ENCODE data around the gene CCDC120. TPM values are rescaled to one million over a fixed set of nuclear protein-coding genes. Genes with fewer than 3 reads are reported as not detected.

Gene CCDC120, protein sequence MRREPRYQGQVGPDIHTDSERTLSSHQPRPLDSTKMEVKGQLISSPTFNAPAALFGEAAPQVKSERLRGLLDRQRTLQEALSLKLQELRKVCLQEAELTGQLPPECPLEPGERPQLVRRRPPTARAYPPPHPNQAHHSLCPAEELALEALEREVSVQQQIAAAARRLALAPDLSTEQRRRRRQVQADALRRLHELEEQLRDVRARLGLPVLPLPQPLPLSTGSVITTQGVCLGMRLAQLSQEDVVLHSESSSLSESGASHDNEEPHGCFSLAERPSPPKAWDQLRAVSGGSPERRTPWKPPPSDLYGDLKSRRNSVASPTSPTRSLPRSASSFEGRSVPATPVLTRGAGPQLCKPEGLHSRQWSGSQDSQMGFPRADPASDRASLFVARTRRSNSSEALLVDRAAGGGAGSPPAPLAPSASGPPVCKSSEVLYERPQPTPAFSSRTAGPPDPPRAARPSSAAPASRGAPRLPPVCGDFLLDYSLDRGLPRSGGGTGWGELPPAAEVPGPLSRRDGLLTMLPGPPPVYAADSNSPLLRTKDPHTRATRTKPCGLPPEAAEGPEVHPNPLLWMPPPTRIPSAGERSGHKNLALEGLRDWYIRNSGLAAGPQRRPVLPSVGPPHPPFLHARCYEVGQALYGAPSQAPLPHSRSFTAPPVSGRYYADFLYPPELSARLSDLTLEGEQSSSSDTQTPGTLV
- total RNA-seq, result 0.39 and 1.6 TPM in 2 replicates

DNA sequence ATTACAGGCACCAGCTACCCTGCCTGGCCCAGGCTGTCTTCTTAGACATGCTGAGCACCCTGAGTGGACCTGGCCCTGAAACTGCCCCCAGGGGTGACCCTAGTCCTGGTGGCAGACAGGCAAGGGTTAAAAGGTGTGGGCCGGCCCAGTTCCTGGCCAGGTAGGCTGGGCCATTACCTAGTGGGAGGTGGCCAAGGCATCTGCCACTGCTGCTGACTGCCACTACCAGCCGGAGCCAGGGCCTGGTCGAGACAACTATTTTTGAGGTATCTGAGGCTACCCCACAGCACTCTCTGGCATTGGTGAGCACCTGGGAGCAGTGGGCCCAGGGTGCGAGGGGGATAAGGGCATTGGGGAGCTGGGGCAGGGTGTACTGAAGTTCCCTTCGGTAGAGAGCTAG, at the start of gene CCDC120:
Gene CCDC120 (plus strand): TSS at position 206 of the 400 bp plus-strand sequence. CDS start 3,043 bp downstream, outside the sequence.
- DNase-seq (ENCODE audit: low read depth in 2 of 2), result no peak

DNA sequence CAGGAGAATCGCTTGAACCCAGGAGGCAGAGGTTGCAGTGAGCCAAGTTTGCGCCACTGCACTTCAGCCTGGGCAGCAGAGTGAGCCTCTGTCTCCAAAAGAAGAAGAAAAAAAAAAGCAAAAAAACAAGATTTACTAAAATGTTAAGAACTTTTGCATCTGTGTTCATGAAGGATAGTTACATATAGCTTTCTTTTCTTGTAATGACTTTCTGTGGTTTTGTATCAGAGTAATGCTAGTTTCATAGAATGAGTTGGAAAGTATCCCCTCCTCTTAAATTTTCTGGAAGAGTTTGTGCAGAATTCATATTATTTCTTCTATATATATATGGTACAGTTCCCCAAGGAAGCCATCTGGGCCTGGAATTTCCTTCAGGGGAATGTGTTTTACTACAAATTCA, 39.7 kb upstream of the CCDC120 start:
- DNase-seq (ENCODE audit: low read depth in 2 of 2), result no peak

DNA sequence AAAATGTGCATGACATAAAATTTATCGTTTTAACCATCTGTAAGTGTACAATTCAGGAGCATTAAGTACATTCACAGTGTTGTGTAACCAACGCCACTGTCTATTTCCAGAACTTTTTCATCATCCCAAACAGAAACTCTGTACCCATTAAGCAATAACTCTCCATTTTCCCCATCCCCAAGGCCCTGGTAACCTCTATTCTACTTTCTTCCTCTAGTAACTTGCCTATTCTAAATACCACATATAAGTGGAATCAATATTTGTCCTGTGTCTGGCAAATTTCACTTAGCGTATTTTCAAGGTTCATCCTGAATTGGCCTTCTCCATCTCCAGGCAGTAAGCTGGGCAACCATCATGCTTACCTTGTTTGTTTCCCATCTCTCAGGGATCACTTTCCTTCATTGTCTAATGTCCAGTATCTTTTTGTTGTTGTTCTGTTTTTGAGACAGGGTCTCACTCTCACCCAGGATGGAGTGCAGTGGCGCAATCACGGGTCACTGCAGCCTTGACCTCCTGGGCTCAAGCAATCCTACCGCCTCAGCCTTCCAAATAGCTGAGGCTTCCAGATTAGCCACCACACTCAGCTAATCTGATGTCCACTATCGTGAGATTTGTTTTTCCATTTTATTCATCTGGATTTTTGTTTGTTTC, 39.1 kb upstream of the CCDC120 start:
- no peak for DNase-seq (ENCODE audit: low read depth in 2 of 2)

DNA sequence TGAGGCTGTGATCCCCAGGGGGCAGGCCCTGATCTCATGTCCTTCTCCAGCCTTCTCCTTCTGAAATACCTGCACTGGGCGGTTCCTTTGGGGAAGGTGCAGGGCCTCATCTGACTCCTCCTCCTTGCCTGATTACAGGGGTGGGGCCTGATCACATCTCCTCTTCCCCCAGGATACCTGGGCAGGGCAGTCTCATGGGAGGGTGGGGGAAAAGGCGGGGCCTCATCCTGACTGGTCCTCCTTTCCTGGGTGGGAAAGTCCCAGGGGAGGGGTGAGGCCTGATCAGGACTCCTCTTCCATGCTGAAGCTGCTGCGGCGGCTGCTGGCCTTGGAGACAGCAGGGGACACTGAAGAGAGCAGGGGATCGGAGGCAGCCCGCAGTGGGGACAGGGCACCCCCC, 28.9 kb upstream of the CCDC120 start:
- DNase-seq (ENCODE audit: low read depth in 2 of 2), result no peak

DNA sequence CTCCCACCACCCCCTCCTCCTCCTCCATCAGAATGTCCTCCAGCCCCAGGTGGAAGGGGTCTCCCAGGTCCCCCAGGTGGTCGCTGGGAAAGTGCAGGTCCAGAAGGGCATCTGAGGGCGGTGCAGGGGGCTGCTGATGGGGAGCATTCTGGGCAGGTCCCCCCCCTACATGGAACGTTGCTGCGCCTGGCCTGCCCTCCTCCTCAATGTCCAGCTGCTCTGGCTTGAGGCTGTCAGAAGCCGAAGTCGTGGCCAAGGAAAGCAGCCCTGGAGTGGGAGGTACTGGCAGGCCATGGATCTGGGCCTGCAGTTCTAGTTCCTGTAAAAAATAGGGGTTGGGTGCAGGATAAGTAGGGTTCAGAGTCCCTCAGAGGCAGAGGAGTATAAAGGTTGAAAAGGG, 28.5 kb upstream of the CCDC120 start:
- DNase-seq (ENCODE audit: low read depth in 2 of 2), result no peak

DNA sequence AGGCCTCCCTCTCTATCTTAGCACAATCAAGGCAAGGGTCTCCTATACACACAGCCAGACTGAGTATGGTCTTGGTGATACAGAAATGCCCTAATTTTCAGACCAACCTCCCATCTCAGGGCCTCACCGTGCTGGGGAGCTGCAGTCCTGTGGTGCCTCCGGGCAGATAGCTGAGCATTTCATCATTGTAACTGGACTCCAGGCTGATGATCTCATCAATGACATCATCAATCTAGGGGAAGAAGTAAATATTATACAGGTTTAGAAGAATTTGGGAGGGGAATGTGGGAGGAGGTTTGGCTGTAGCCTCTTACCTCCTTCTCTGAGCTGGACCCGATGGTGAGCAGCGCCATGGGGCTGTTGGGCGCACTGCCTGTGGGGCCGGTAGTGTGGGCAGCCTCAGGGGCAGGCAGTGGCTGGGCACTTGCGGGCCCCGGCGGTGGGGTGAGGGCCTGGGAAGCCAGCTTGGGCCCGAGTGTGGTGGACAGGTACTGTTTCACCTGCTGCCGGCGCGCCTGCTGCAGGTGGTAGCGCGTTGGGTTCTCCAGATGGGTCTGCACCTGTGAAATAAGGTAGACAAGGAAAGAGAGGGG, 20.8 kb upstream of the CCDC120 start:
- DNase-seq (ENCODE audit: low read depth in 2 of 2), result no peak

DNA sequence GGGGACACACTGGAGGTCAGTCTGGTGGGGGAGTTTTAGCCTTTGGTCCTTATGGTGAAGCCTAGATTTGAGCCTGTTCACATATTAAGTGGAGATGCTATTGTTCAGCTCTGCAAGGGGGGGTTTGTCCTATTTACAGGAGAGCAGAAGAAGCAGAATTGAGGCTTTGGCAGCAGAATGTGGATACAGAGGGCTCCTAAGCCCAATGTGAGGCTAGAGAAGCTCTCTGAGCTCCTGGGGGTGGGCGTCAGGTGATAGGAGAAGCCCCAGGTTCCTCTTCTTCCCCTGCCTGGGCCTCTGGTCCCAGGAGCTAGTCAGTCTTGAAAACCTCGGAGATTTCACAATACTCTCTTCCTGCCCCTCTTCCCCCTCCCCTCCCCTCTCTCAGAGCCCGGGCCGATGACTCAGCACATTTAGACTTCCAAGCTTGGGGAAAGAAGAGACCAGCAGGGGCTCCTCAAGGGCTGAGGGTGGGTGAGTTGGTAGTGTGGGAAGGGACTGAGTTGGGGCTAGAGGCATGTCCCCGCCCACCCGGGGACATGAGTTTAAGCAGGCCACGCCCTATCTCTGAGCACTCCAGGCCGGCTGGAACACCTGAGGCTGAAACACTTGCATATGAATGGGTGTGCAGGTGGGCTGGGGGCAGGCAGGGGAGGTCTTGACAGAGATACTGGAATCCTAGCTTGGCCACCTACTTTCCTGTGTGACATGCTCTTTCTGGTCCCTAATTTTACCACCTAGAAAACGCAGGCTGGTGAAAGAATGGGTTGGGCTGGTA, 19.0 kb upstream of the CCDC120 start:
- peak in 1 of 2 donors; percentile 83 for DNase-seq (ENCODE audit: low read depth in 2 of 2)

DNA sequence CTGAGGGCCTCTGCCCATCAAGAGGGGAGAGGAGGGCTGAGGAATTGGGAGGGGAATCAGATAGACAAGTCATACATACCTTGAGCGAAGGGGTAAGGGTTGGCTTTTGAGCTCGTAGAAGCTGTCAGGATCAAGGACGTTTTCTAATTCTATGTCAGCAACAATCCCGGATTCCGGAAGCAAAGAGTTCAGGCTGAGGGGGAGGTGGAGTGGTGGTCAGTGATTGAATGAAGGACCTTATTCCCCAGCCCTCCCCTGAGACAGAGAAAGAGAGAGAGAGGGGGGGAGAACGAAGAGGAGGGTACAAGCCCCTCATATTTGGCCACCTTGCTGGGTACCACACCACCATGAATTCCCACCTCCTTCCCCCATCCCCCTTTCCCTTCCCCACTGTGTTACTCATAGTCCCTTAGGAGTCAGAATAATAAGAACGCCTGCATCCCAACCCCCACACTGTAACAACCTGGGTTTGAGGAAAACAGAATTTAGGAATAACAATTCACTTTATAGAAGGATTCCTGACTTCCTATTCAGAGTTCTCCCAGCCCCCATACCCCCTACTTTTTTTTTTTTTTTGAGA, 18.3 kb upstream of the CCDC120 start:
- peak in 1 of 2 donors; percentile 32 for DNase-seq (ENCODE audit: low read depth in 2 of 2)

DNA sequence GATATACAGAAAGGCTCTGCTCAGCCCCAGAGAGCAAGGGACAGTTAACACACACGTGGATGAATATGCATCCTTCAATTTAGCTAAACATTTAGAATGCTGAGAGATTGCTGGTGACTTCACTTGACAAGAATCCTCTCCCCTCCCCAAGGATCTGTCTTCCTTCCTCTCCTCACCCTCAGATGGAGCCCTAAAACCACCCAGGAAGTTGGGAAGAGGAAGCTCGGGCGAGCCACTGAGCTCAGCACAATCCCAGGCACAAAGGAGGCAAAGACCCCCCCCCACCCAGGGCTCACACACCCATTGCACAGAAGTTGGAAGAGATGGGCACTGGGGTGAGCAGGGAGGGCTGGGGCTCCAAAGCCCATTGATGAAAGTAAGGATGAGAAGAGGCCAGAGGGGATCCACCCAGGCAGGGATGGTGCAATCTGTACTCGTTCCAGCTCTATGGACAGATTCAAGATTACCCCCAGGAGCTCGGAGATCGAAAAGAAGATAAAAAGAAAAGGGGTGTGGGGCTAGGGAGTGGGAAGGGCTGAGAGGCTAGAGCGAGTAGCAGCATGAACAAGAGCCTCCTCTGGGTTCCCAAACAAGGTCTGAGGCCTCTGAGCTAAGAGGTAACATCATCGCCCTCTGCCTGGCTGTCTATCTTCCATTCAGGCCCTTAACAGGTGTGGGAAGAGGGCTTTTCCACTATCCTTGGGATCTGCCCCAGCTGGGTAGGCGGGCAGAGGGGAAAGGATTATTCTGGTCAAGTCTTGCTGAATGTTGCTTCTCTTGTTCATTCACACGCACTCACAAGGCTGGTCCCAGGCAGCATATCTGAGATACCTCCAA, 16.8 kb upstream of the CCDC120 start:
- peak in 1 of 2 donors; percentile 12 for DNase-seq (ENCODE audit: low read depth in 2 of 2)

DNA sequence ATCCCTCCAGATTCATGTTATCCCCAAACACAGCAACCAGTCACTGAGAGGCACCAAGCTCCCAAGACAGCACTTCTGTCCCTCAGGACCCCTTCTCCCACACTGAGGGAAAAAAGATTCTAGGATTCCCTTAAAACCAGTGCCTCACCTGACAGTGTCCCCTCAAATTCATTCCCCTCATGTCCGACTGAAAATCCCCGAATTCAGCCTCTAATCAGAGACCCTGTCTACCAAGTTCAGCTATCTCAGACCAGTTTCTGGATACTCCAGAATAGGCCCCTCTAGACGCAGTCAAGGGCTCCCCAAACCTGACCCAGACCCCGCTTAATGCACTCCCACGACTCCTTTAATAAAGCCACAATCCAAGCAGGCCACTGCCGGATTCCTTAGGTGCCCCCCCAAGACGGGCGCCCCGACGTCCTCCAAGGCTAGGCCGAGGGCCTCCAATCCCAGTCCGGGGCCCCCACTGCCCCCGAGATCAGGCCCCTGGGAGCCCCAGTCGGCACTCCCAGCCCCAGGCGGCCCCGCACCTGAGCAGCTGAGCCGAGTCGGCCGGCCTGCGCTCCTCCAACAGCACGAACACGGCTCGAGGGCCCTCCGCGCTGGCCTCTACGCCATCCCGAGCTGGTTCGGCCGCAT, 16.1 kb upstream of the CCDC120 start:
- peak in 1 of 2 donors; percentile 12 for DNase-seq (ENCODE audit: low read depth in 2 of 2)

DNA sequence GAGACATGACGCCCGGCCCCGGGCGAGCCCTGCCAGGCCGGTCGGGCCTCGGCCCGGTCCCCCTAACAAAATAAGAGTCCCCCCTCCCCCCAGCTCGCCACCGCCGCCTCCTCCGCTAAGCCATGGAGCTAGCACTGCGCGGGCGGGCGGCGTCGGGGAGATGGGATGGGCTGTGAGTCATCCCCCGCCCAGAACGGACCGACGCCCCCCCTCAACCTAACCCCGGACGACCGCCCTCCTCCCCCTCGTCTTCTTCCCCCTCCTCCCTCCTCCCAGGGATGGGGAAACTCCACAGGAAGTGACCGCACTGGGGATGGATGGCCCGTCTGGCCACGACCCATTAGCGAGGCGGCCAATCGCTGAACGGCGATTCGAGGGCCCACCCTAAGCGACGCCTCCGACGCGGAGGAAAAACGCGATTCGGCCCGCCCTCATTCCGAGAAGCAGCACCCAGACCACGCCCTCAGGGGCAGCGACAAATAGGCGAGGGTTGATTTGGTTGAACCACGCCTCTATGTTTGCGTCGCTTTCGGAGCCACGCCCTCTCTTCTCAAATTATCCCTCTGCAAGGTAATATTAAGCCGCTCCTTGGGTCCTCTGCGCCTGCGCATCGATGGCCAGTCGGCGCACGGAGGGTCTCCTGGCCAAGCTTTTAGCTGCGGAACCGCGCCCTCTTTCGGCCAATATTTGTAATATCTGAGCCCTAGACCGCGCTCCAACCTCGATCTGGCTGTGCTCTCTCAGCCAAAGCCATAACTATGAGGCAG, 15.4 kb upstream of the CCDC120 start, which contains the start of gene TFE3:
Gene TFE3 (minus strand): TSS at position 138 of the 767 bp plus-strand sequence. CDS start 131 bp downstream, at position 7.
- DNase-seq (ENCODE audit: low read depth in 2 of 2), result peak; percentile 97 to 98

DNA sequence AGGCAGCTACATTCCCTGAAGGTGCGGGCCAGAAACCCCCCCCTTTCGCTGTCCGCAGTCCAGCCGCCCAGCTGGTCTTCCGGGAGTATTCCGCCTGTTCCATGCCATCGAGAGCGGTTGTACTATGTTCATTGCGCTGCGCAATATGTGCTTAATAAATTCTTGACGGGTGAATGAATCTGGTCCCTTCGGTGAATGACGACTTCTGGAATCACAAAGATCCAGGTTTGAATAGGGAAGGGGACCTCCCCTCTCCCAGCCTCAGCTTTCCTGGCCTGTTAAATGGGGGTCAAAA, 14.9 kb upstream of the CCDC120 start:
- no peak for DNase-seq (ENCODE audit: low read depth in 2 of 2)

DNA sequence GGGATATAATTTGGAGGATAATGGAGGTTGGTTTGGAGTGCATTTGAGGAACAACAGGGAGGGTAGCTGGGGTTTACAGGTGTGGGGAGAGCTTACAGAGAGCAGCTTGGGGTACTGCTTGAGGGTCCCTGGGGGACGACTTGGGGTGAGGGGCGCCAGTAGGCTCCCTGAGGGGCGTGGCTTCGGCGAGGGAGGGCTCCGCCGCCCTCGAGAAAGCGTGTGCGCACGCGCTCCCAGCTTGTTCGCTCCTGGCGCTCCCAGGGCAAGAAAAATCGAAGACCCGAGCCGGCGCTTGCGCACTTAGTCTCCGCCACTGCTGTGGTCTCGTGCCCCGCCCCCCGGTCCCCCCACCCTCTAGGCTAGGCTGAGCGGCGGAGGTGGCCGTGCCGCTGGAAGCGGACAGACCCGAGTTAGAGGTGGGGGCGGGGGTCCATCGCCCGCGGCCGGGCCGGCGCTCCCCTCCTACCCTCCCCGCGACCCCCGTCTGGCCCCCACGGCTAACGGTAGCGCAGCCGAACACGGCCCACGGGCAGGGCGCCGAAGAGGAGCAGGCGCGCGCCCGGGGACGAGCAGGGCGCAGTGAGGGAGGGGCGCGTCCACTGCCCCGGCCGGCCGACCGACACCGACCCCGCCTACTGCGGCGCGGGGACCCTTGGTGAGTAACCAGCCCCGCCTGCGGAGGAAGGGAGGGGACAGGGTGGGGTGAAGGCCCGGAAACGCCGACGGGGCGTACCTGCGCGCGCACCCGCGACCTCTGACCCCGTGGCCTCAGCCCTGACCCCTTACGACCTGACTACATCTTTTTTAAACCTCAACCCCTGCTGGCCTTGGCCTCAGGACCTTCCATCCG, 5.4 kb upstream of the CCDC120 start:
- DNase-seq (ENCODE audit: low read depth in 2 of 2), result peak in 1 of 2 donors; percentile 63

DNA sequence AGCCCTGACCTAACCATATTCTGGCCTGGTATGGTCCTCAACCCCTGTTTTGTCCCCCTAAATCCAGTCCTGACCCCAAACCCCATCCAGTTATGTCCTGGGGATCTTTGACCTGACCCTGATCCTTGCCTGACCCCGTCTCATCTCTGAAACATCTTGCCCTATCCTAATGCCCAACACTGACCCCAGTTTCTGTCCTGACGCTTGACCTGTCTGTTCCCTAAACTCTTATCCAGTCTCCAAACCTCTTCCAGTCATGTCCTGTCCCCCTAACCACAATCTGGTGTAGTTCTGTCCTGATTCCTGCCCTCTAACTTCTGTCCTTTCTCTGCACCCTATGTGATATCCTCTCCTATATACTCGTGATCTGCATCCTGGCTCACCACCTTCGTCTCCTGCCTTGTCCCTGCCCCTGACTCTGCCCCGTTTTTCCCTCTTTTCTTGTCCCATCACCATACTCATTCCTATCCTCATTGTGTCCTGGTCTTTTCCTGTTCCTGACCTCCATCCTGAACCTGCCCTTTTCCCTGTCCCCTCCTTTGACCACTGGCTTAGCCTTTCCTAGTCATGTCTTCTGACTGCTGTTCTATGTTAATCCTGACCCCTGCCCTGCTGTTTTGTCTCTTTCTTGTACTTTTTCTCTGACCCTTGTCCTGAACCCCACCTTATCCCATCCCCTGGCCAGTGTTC, 4.6 kb upstream of the CCDC120 start:
- no peak for DNase-seq (ENCODE audit: low read depth in 2 of 2)

DNA sequence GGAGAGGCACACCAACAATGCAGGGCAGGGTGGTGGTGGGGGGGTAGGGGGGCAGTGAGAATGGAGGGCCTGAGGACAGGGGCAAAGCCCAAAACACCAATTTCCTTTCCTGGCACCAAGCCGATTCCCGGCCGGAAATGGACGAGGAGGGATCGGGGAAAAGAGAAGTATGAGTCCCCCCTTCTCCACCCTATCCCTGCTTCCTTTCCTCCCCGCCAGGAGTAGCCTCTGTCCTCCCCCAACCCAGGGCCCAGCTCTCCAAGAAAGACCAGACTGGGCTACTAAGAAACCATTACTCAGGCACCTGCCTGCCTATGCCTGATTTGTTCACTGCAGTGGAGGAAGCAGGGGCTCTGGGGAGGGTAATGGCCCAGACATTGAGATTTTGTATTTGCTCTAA, 402 bp downstream of the CCDC120 start:
- no peak for DNase-seq (ENCODE audit: low read depth in 2 of 2)

DNA sequence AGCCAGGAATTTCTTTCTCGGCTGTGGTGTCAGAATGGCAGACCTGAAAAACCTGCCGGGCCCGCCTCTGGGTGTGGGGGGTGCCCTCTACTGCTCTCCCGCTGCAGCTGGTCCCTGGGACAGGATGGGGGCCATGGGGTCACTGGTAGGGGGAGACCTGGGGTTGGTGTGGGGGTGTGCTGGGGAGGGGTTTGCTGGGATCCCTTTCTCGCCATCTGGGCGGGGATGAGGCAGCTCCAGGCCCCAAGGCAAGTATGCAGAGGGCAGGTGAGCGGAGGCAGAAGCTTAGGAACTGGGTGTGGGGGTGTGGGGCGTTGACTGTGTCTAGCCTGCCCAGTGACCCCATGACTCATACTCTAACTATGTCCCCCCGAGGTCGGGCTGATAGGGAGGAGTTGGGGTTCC, 884 bp downstream of the CCDC120 start:
- no peak for DNase-seq (ENCODE audit: low read depth in 2 of 2)

DNA sequence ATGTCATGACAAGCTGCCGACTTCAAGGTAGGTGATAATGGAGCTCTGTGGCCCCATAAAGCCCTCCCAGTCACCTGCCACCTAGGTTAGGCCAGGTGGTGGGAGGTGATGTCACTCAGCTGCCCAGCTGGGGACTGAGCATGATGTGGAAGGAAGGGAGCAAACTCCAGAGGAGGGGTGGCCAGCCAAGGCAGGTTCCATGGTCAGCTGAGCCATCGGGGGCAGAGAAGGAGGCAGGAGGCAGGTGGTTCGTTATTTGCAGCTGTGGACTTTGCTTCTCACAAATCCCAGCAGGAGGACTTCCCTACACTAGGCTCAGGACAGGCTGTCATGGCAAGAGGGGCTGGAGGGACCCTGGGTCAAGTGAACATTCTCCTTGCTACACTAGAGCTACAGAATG, 2.1 kb downstream of the CCDC120 start:
- DNase-seq (ENCODE audit: low read depth in 2 of 2), result no peak
